GM21528 (cell line): ENCODE data around the gene DTYMK.

Experiments used
- ATAC-seq: cut with Tn5 transposase; IDR thresholded peaks from one replicate; pipeline ENCODE4 v1.9.1; 2021; ENCODE audit warnings: mild to moderate bottlenecking, moderate library complexity; ENCODE audit not compliant: unreplicated experiment, low FRiP score

DTYMK gene

GRCh38 chr2:241652722-241653121 is 33.9 kb downstream of the DTYMK start:
- no peak for ATAC-seq

GRCh38 chr2:241652142-241652541 is 34.5 kb downstream of the DTYMK start:
- ATAC-seq: no peak

- no peak for ATAC-seq
These were observed 36.7 kb downstream of the DTYMK start for GRCh38 chr2:241649927-241650326.

- ATAC-seq: no peak
These were observed 37.2 kb downstream of the DTYMK start for GRCh38 chr2:241649404-241649803.

- ATAC-seq: no peak
These were observed 38.2 kb downstream of the DTYMK start for GRCh38 chr2:241648453-241648852.

- ATAC-seq: no peak
These were observed 40.5 kb downstream of the DTYMK start for GRCh38 chr2:241645915-241646645.

GRCh38 chr2:241645056-241645914 is 41.3 kb downstream of the DTYMK start:
- ATAC-seq: no peak

- no peak for ATAC-seq
These were observed 45.0 kb downstream of the DTYMK start for GRCh38 chr2:241641631-241642030.

GRCh38 chr2:241640165-241640795 is 46.3 kb downstream of the DTYMK start:
- ATAC-seq: no peak

- ATAC-seq: no peak
These were observed 47.2 kb downstream of the DTYMK start for GRCh38 chr2:241639385-241639784.

- ATAC-seq: no peak
These were observed 47.7 kb downstream of the DTYMK start for GRCh38 chr2:241638940-241639339.

- ATAC-seq: peak; percentile 24
These were observed 48.6 kb downstream of the DTYMK start for GRCh38 chr2:241637795-241638660.

GRCh38 chr2:241637018-241637794 is 49.4 kb downstream of the DTYMK start, which contains the start of the genes ATG4B and THAP4:
TSS of gene ATG4B (plus strand) at chr2:241637693. CDS start at chr2:241637715, 22 bp downstream.
TSS of gene THAP4 (minus strand) at chr2:241637158. CDS start at chr2:241637017, 141 bp downstream.
- ATAC-seq: peak; percentile 59

- ATAC-seq: peak; percentile 28
These were observed 50.2 kb downstream of the DTYMK start for GRCh38 chr2:241636182-241637017.

GRCh38 chr2:241635756-241636155 is 50.9 kb downstream of the DTYMK start:
- no peak for ATAC-seq

- ATAC-seq: no peak
These were observed 53.1 kb downstream of the DTYMK start for GRCh38 chr2:241633561-241633960.

GRCh38 chr2:241632478-241633325 is 53.9 kb downstream of the DTYMK start:
- ATAC-seq: no peak
